HEK293 (cell line): ENCODE measurements around the gene FKBP4.

Source experiments
- CTCF ChIA-PET: fragments of 350-600 bp; formaldehyde crosslinking; extraction: SDS; loops from one replicate; lab custom pipeline; 2021; ENCODE audit warnings: antibody characterized with exemption; lab: Yijun Ruan, JAX
- POLR2A ChIA-PET: fragments of 300-600 bp; formaldehyde crosslinking; extraction: SDS; loops from one replicate; lab custom pipeline; 2020; ENCODE audit warnings: antibody characterized with exemption, inconsistent platforms; lab: Yijun Ruan, JAX
- H3K27ac ChIP-seq: fragments of 200-500 bp; sonication (Bioruptor generic); 2 replicates; pipeline ENCODE4 v1.5.1; 2014; ENCODE audit warnings: low read depth, low read length, control low read depth, inconsistent platforms; ENCODE audit errors: extremely low read depth
- H3K36me3 ChIP-seq, 2 experiments: fragments of 200-500 bp in 1 of 2; sonication (Bioruptor generic) in 1 of 2; 1 replicate in 1 of 2; 2 replicates in 1 of 2; pipeline ENCODE4 v1.5.1; 2014 to 2017; ENCODE audit warnings: inconsistent platforms in 2 of 2, low read length in 2 of 2; ENCODE audit not compliant: control insufficient read depth in 2 of 2, insufficient read depth in 1 of 2
- H3K4me1 ChIP-seq: fragments of 200-500 bp; sonication (Bioruptor generic); 2 replicates; pipeline ENCODE4 v1.5.1; 2014; ENCODE audit warnings: mild to moderate bottlenecking, low read length, inconsistent platforms; ENCODE audit not compliant: control insufficient read depth, insufficient read depth
- H3K4me3 ChIP-seq: 2 replicates; pipeline ENCODE4 v1.5.1; 2011; ENCODE audit warnings: low read depth, mild to moderate bottlenecking, control low read depth, low read length, moderate library complexity
- H3K9me3 ChIP-seq: fragments of 200-500 bp; sonication (Bioruptor generic); 2 replicates; pipeline ENCODE4 v1.5.1; 2014; ENCODE audit warnings: low read depth, low read length, inconsistent platforms; ENCODE audit not compliant: control insufficient read depth, insufficient read depth
- GFI1B ChIP-seq: fragments of 450-650 bp; formaldehyde crosslinking; IDR thresholded peaks from 2 replicates; pipeline ENCODE4 v1.5.1; 2016; ENCODE audit warnings: missing biosample characterization, missing genetic modification characterization
- GLIS1 ChIP-seq: fragments of 450-650 bp; formaldehyde crosslinking; IDR thresholded peaks from 2 replicates; pipeline ENCODE4 v1.5.1; 2016; ENCODE audit warnings: missing biosample characterization, missing genetic modification characterization
- GLIS2 ChIP-seq: fragments of 450-650 bp; formaldehyde crosslinking; IDR thresholded peaks from 2 replicates; pipeline ENCODE4 v1.5.1; 2016; ENCODE audit warnings: missing biosample characterization, missing genetic modification characterization
- KLF1 ChIP-seq: fragments of 450-650 bp; formaldehyde crosslinking; IDR thresholded peaks from 2 replicates; pipeline ENCODE4 v1.5.1; 2016; ENCODE audit warnings: missing biosample characterization, missing genetic modification characterization
- KLF9 ChIP-seq: fragments of 450-650 bp; formaldehyde crosslinking; IDR thresholded peaks from 2 replicates; pipeline ENCODE4 v1.5.1; 2016; ENCODE audit warnings: missing biosample characterization, missing genetic modification characterization, low read depth
- OVOL3 ChIP-seq: fragments of 450-650 bp; formaldehyde crosslinking; IDR thresholded peaks from 2 replicates; pipeline ENCODE4 v1.5.1; 2016; ENCODE audit warnings: missing biosample characterization, missing genetic modification characterization
- PATZ1 ChIP-seq: fragments of 450-650 bp; formaldehyde crosslinking; IDR thresholded peaks from 2 replicates; pipeline ENCODE4 v1.5.1; 2016; ENCODE audit warnings: missing biosample characterization, missing genetic modification characterization
- SP2 ChIP-seq: fragments of 450-650 bp; formaldehyde crosslinking; IDR thresholded peaks from 2 replicates; pipeline ENCODE4 v1.5.1; 2016; ENCODE audit warnings: missing biosample characterization, missing genetic modification characterization
- SP3 ChIP-seq: fragments of 450-650 bp; formaldehyde crosslinking; IDR thresholded peaks from 2 replicates; pipeline ENCODE4 v1.5.1; 2016; ENCODE audit warnings: missing biosample characterization, missing genetic modification characterization
- WT1 ChIP-seq: fragments of 450-650 bp; formaldehyde crosslinking; IDR thresholded peaks from 2 replicates; pipeline ENCODE4 v1.5.1; 2016; ENCODE audit warnings: missing biosample characterization, missing genetic modification characterization
- YY1 ChIP-seq: fragments of 450-650 bp; formaldehyde crosslinking; IDR thresholded peaks from 2 replicates; pipeline ENCODE4 v1.5.1; 2018; ENCODE audit warnings: missing biosample characterization, missing genetic modification characterization
- ZIC2 ChIP-seq: fragments of 450-650 bp; formaldehyde crosslinking; IDR thresholded peaks from 2 replicates; pipeline ENCODE4 v1.5.1; 2016; ENCODE audit warnings: missing biosample characterization, missing genetic modification characterization
- ZNF184 ChIP-seq: fragments of 450-650 bp; IDR thresholded peaks from 2 replicates; pipeline ENCODE4 v1.5.1; 2018; ENCODE audit warnings: missing biosample characterization, mild to moderate bottlenecking, missing genetic modification characterization
- ZNF341 ChIP-seq: fragments of 450-650 bp; formaldehyde crosslinking; IDR thresholded peaks from 2 replicates; pipeline ENCODE4; 2016; ENCODE audit warnings: low read depth, missing biosample characterization, missing genetic modification characterization
- ZNF610 ChIP-seq: fragments of 450-650 bp; formaldehyde crosslinking; IDR thresholded peaks from 2 replicates; pipeline ENCODE4 v1.5.1; 2016; ENCODE audit warnings: missing biosample characterization, missing genetic modification characterization, borderline replicate concordance
- ZNF623 ChIP-seq: fragments of 450-650 bp; formaldehyde crosslinking; IDR thresholded peaks from 2 replicates; pipeline ENCODE4 v1.5.1; 2016; ENCODE audit warnings: missing biosample characterization, missing genetic modification characterization
- ZNF629 ChIP-seq: fragments of 450-650 bp; formaldehyde crosslinking; IDR thresholded peaks from 2 replicates; pipeline ENCODE4 v1.5.1; 2017; ENCODE audit warnings: missing biosample characterization, missing genetic modification characterization
- ZNF660 ChIP-seq: fragments of 450-650 bp; IDR thresholded peaks from 2 replicates; pipeline ENCODE4 v1.5.1; 2018; ENCODE audit warnings: missing biosample characterization, mild to moderate bottlenecking, missing genetic modification characterization
- ZSCAN16 ChIP-seq: fragments of 450-650 bp; formaldehyde crosslinking; IDR thresholded peaks from 2 replicates; pipeline ENCODE4 v1.5.1; 2016; ENCODE audit warnings: missing biosample characterization, missing genetic modification characterization
- ZSCAN23 ChIP-seq: fragments of 450-650 bp; formaldehyde crosslinking; IDR thresholded peaks from 2 replicates; pipeline ENCODE4 v1.5.1; 2016; ENCODE audit warnings: missing biosample characterization, missing genetic modification characterization
- TF ChIP-seq, protein P1 (sequence below): fragments of 450-650 bp; formaldehyde crosslinking; conservative IDR thresholded peaks from 2 replicates; pipeline ENCODE4 v1.5.1; 2016; ENCODE audit warnings: low read depth, missing biosample characterization, missing genetic modification characterization
- TF ChIP-seq, protein P2 (sequence below): fragments of 450-650 bp; formaldehyde crosslinking; optimal IDR thresholded peaks from 2 replicates; pipeline ENCODE3; 2016; ENCODE audit warnings: missing biosample characterization, mild to moderate bottlenecking, missing genetic modification characterization
- TF ChIP-seq, protein P3 (sequence below): fragments of 450-650 bp; formaldehyde crosslinking; IDR thresholded peaks from 2 replicates; pipeline ENCODE4 v1.5.1; 2017; ENCODE audit warnings: missing biosample characterization, missing genetic modification characterization
- TF ChIP-seq, protein P4 (sequence below): fragments of 450-650 bp; formaldehyde crosslinking; IDR thresholded peaks from 2 replicates; pipeline ENCODE4 v1.5.1; 2017; ENCODE audit warnings: missing biosample characterization, missing genetic modification characterization

Gene FKBP4, protein sequence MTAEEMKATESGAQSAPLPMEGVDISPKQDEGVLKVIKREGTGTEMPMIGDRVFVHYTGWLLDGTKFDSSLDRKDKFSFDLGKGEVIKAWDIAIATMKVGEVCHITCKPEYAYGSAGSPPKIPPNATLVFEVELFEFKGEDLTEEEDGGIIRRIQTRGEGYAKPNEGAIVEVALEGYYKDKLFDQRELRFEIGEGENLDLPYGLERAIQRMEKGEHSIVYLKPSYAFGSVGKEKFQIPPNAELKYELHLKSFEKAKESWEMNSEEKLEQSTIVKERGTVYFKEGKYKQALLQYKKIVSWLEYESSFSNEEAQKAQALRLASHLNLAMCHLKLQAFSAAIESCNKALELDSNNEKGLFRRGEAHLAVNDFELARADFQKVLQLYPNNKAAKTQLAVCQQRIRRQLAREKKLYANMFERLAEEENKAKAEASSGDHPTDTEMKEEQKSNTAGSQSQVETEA

DNA sequence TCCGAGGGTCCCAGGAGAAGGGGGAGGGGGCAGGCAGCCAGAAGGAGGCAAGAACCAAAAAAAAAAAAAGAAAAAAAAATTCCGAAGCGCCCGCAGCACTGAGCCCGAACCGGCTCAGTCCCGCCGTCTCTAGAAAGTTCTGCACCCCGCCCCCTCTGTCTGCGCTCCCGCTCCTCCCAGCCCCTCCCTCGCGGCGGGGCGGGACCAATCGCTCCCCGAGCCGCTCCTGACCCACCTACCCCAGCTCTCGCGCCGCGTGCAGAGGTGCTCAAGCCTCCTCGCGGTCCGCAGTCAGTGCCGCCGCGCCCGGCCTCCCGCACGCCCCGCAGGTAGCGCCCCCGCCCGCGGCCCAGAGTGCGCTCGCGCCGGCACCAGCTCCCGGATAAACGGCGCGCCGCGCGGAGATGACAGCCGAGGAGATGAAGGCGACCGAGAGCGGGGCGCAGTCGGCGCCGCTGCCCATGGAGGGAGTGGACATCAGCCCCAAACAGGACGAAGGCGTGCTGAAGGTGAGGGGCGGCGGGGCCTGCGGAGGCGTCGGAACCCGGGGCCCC, at the start of gene FKBP4:
Gene FKBP4 (plus strand): TSS at position 235 of the 554 bp plus-strand sequence. CDS start 170 bp downstream, at position 405.
- H3K4me1 ChIP-seq: peaks cover 3% of the 10 kb centered on the region; the same call in 1 of the 2 replicates
- no peaks in the 10 kb centered on the region for H3K9me3 ChIP-seq
- CTCF ChIA-PET: no interaction called here
- peaks cover 25 to 39% of the 10 kb centered on the region in 2 experiments for H3K36me3 ChIP-seq
- POLR2A ChIA-PET: interaction anchor here (0.5 to 1.2 kb wide), 6 partner anchors 8 to 110 kb away, joined by 3 to 11 read pairs (median 4); partner anchors contain the start of genes FOXM1, ITFG2 and RHNO1
- H3K4me3 ChIP-seq: peak within 1 kb of the TSS; percentile 73
- H3K27ac ChIP-seq: peak within 1 kb of the TSS; percentile 88; the same call in 1 of the 2 replicates
- TF ChIP-seq SP2 (peak; percentile 85), GLIS2 (tag by site-specific recombination) (peak; percentile 65; the same call in 1 of the 2 replicates), YY1 (tag by site-specific recombination) (no peak), ZNF623 (no peak), ZNF610 (tag by site-specific recombination) (peak; percentile 87; the same call in 1 of the 2 replicates), WT1 (tag by site-specific recombination) (peak; percentile 32; the same call in 1 of the 2 replicates), OVOL3 (tag by site-specific recombination) (no peak), SP3 (tag by site-specific recombination) (peak; percentile 91), ZNF341 (tag by site-specific recombination) (0 out of 2 replicates have a peak, but pooled peaks have one; percentile 32), ZSCAN16 (tag by site-specific recombination) (0 out of 2 replicates have a peak, but pooled peaks have one; percentile 26), KLF1 (tag by site-specific recombination) (peak; percentile 83), ZNF184 (tag by site-specific recombination) (0 out of 2 replicates have a peak, but pooled peaks have one; percentile 19), KLF9 (tag by site-specific recombination) (peak; percentile 90), GFI1B (tag by site-specific recombination) (no peak), PATZ1 (tag by site-specific recombination) (peak; percentile 89), GLIS1 (tag by site-specific recombination) (peak; percentile 34; the same call in 1 of the 2 replicates), ZSCAN23 (tag by site-specific recombination) (peak; percentile 32; the same call in 1 of the 2 replicates), ZIC2 (peak; percentile 14; the same call in 1 of the 2 replicates), ZNF629 (tag by site-specific recombination) (peak; percentile 9; the same call in 1 of the 2 replicates), ZNF660 (tag by site-specific recombination) (peak; percentile 76; the same call in 1 of the 2 replicates)
- TF ChIP-seq, protein P1, sequence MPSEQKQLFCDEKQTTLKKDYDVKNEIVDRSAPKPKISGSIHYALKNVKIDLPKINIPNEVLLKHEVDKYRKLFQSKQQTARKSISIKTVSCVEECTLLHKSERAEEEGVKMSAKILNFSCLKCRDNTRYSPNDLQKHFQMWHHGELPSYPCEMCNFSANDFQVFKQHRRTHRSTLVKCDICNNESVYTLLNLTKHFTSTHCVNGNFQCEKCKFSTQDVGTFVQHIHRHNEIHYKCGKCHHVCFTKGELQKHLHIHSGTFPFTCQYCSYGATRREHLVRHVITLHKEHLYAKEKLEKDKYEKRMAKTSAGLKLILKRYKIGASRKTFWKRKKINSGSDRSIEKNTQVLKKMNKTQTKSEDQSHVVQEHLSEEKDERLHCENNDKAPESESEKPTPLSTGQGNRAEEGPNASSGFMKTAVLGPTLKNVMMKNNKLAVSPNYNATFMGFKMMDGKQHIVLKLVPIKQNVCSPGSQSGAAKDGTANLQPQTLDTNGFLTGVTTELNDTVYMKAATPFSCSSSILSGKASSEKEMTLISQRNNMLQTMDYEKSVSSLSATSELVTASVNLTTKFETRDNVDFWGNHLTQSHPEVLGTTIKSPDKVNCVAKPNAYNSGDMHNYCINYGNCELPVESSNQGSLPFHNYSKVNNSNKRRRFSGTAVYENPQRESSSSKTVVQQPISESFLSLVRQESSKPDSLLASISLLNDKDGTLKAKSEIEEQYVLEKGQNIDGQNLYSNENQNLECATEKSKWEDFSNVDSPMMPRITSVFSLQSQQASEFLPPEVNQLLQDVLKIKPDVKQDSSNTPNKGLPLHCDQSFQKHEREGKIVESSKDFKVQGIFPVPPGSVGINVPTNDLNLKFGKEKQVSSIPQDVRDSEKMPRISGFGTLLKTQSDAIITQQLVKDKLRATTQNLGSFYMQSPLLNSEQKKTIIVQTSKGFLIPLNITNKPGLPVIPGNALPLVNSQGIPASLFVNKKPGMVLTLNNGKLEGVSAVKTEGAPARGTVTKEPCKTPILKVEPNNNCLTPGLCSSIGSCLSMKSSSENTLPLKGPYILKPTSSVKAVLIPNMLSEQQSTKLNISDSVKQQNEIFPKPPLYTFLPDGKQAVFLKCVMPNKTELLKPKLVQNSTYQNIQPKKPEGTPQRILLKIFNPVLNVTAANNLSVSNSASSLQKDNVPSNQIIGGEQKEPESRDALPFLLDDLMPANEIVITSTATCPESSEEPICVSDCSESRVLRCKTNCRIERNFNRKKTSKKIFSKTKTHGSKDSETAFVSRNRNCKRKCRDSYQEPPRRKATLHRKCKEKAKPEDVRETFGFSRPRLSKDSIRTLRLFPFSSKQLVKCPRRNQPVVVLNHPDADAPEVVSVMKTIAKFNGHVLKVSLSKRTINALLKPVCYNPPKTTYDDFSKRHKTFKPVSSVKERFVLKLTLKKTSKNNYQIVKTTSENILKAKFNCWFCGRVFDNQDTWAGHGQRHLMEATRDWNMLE (tag by site-specific recombination): no peak
- TF ChIP-seq, protein P2, sequence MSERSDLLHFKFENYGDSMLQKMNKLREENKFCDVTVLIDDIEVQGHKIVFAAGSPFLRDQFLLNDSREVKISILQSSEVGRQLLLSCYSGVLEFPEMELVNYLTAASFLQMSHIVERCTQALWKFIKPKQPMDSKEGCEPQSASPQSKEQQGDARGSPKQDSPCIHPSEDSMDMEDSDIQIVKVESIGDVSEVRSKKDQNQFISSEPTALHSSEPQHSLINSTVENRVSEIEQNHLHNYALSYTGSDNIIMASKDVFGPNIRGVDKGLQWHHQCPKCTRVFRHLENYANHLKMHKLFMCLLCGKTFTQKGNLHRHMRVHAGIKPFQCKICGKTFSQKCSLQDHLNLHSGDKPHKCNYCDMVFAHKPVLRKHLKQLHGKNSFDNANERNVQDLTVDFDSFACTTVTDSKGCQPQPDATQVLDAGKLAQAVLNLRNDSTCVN (tag by site-specific recombination): peak; percentile 73
- TF ChIP-seq, protein P3, sequence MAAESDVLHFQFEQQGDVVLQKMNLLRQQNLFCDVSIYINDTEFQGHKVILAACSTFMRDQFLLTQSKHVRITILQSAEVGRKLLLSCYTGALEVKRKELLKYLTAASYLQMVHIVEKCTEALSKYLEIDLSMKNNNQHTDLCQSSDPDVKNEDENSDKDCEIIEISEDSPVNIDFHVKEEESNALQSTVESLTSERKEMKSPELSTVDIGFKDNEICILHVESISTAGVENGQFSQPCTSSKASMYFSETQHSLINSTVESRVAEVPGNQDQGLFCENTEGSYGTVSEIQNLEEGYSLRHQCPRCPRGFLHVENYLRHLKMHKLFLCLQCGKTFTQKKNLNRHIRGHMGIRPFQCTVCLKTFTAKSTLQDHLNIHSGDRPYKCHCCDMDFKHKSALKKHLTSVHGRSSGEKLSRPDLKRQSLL (tag by site-specific recombination): peak; percentile 84
- TF ChIP-seq, protein P4, sequence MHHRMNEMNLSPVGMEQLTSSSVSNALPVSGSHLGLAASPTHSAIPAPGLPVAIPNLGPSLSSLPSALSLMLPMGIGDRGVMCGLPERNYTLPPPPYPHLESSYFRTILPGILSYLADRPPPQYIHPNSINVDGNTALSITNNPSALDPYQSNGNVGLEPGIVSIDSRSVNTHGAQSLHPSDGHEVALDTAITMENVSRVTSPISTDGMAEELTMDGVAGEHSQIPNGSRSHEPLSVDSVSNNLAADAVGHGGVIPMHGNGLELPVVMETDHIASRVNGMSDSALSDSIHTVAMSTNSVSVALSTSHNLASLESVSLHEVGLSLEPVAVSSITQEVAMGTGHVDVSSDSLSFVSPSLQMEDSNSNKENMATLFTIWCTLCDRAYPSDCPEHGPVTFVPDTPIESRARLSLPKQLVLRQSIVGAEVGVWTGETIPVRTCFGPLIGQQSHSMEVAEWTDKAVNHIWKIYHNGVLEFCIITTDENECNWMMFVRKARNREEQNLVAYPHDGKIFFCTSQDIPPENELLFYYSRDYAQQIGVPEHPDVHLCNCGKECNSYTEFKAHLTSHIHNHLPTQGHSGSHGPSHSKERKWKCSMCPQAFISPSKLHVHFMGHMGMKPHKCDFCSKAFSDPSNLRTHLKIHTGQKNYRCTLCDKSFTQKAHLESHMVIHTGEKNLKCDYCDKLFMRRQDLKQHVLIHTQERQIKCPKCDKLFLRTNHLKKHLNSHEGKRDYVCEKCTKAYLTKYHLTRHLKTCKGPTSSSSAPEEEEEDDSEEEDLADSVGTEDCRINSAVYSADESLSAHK: no peak
